Thyroid gland (tissue), 4 donors: ENCODE results near the gene SLC24A3.
A peak's percentile ranks its signal among the peaks of the same experiment; 100 is the strongest.

Experiments used
- POLR2A ChIP-seq, 2 donors: fragments of 450-650 bp; IDR thresholded peaks; one replicate each; pipeline ENCODE4 v1.6.1; 2017; ENCODE audit warnings: antibody characterized with exemption in 2 of 2, mild to moderate bottlenecking in 2 of 2, moderate library complexity in 1 of 2
- TF ChIP-seq, protein P1 (sequence below), 6 experiments: fragments of 200-600 bp in 3 of 6; fragments of 450-650 bp in 3 of 6; sonication (generic) in 3 of 6; IDR thresholded peaks; one replicate each; pipeline ENCODE4 v1.5.1; 2016 to 2019; ENCODE audit warnings: antibody characterized with exemption in 6 of 6, mild to moderate bottlenecking in 2 of 6, inconsistent platforms in 1 of 6, moderate library complexity in 1 of 6

- TF ChIP-seq, protein P1, sequence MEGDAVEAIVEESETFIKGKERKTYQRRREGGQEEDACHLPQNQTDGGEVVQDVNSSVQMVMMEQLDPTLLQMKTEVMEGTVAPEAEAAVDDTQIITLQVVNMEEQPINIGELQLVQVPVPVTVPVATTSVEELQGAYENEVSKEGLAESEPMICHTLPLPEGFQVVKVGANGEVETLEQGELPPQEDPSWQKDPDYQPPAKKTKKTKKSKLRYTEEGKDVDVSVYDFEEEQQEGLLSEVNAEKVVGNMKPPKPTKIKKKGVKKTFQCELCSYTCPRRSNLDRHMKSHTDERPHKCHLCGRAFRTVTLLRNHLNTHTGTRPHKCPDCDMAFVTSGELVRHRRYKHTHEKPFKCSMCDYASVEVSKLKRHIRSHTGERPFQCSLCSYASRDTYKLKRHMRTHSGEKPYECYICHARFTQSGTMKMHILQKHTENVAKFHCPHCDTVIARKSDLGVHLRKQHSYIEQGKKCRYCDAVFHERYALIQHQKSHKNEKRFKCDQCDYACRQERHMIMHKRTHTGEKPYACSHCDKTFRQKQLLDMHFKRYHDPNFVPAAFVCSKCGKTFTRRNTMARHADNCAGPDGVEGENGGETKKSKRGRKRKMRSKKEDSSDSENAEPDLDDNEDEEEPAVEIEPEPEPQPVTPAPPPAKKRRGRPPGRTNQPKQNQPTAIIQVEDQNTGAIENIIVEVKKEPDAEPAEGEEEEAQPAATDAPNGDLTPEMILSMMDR (IDR thresholded peaks at IDR 0.05), result peak in 1 of 6 experiments; percentile 8
- TF ChIP-seq POLR2A (IDR thresholded peaks at IDR 0.05), result peak in 1 of 2 donors; percentile 60
Measured at GRCh38 chr20:19552221-19553180, 340.1 kb downstream of the SLC24A3 start.
